Omental fat pad (tissue), 4 donors: ENCODE results near the gene SLC39A11. TPM values are rescaled to one million over a fixed set of nuclear protein-coding genes. Genes with fewer than 3 reads are reported as not detected.

Experiments used
- ATAC-seq: fragments of 150-250 bp; one replicate; pipeline ENCODE4 v1.9.1; 2016; ENCODE audit warnings: mild to moderate bottlenecking, moderate library complexity; ENCODE audit not compliant: low FRiP score
- DNase-seq: peaks from one replicate; pipeline ENCODE4 v3.0.0-alpha.2; 2019; ENCODE audit warnings: low spot score
- total RNA-seq, 4 donors: library from RNA; depleted of rRNA; stranded (reverse); fragments of >200 nt; gene quantifications; one replicate each; pipeline ENCODE4 v1.1.0, GENCODE V29; 2016
- TF ChIP-seq, protein P1 (sequence below), 3 donors: fragments of 450-650 bp; IDR thresholded peaks; one replicate each; pipeline ENCODE4 v1.5.1; 2016 to 2017; ENCODE audit warnings: antibody characterized with exemption in 3 of 3, mild to moderate bottlenecking in 3 of 3, moderate library complexity in 2 of 3

SLC39A11 gene
- total RNA-seq, 4 donors from 2014 or later, result 18.8 to 42.4 (median 31.3) TPM

GRCh38 chr17:73042809-73043685 is 49.4 kb downstream of the SLC39A11 start:
- ATAC-seq (no peak), DNase-seq (no peak)
- TF ChIP-seq, protein P1, sequence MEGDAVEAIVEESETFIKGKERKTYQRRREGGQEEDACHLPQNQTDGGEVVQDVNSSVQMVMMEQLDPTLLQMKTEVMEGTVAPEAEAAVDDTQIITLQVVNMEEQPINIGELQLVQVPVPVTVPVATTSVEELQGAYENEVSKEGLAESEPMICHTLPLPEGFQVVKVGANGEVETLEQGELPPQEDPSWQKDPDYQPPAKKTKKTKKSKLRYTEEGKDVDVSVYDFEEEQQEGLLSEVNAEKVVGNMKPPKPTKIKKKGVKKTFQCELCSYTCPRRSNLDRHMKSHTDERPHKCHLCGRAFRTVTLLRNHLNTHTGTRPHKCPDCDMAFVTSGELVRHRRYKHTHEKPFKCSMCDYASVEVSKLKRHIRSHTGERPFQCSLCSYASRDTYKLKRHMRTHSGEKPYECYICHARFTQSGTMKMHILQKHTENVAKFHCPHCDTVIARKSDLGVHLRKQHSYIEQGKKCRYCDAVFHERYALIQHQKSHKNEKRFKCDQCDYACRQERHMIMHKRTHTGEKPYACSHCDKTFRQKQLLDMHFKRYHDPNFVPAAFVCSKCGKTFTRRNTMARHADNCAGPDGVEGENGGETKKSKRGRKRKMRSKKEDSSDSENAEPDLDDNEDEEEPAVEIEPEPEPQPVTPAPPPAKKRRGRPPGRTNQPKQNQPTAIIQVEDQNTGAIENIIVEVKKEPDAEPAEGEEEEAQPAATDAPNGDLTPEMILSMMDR (IDR thresholded peaks at IDR 0.05), result no peak

- ATAC-seq (no peak), DNase-seq (no peak)
- TF ChIP-seq, protein P1 (IDR thresholded peaks at IDR 0.05), result no peak
Observed at GRCh38 chr17:73042225-73042624, 50.3 kb downstream of the SLC39A11 start.

DNA sequence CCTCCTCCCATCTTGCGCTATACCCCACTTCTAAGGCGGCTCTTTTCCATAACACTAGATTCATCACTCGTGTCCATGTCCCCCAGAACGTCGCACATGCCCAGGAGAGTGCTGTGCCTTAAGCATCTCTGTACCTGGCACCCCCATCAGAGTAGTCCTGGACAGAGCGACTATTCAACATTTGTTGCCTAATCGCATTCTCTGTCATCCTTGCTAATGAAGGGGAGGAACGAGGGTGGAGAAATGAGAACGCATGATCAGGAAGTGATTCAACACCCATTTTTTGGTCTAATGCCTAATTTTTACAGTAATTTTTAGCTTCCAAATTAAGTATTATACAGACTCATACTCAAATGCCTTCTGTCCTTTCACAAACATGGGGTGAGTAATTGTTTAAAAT is 53.2 kb downstream of the SLC39A11 start:
- ATAC-seq, result no peak
- TF ChIP-seq, protein P1 (IDR thresholded peaks at IDR 0.05), result no peak

DNA sequence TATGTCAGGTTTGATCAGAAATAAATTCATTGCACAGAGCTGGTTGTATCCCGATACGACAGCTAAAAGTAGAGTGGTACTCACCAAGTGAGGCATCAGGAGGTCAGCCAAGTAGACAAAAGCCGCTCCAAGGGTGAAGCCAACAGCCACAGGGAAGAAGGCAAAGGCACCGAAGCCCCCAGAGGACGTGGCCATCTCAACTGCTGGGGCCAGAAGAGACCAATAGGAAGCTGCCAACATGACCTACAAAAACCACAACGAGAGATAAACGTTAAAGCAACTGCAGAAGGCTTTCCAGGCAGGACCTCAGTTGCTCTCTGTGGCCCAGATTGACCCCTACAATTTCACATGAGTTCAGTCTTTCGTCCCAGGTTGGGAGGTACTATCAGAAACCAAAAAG is 61.0 kb downstream of the SLC39A11 start:
- ATAC-seq, result no peak
- DNase-seq, result no peak
- TF ChIP-seq, protein P1 (IDR thresholded peaks at IDR 0.05), result no peak

More for the DNA sequence above, 53.2 kb downstream of the SLC39A11 start:
- DNase-seq, result no peak

DNA sequence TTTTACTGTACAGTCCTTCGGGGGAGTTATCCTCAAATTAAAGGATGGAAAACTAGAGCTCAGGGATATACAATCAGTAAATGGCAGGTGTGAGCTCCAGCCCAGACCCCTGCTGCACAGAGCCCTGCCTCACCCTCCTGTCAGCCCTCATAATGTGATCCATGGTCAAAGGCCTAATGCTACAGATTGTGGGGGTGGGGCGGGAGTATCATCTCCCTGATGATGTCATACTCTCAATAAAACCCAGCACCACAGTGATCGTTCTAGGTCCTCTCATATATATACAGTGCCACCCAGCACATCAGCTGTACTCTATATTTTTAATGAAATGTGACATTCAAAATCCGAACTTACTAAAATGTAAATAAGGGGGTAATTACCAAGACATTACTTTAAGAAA is 61.5 kb downstream of the SLC39A11 start:
- TF ChIP-seq, protein P1 (IDR thresholded peaks at IDR 0.05), result no peak
- ATAC-seq, result no peak
- DNase-seq, result no peak

DNA sequence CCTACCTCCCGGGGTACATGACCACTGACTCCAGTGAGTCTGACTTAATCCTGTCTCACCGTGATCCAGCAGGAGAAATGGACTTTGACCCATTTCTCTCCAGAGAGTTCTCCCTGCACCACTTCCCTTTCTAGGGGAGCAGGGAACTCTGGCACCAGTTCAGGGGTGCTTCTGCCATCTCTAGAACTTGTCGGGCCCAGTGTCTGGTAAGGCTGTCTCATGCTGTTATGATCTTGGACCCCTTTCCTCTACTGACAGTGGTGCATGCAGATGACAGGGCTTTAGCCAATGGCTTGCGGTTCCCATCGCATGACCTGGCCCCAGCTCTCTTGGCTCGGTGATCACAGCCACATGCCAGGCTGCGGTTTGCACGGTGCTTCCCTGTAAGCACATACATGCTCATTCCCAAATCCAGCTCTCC is 62.0 kb downstream of the SLC39A11 start:
- TF ChIP-seq, protein P1 (IDR thresholded peaks at IDR 0.05), result no peak
- ATAC-seq (no peak), DNase-seq (no peak)

DNA sequence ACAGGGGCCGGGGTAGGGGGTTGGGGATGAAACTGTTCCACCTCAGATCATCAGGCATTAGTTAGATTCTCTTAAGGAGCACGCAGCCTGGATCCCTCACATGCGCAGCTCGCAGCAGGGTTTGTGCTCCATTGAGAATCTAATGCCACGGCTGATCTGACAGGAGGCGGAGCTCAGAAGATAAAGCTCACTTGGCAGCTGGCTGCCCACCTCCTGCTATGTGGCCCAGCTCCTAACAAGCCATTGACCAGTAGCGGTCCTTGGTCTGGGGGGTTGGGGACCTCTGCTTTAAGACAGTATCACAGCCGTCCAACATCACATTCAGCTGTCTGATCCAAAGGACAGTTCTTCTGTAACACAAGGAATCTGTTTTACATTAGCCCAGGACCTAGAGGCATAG is 62.5 kb downstream of the SLC39A11 start:
- no peak for ATAC-seq
- no peak for DNase-seq
- TF ChIP-seq, protein P1 (IDR thresholded peaks at IDR 0.05), result no peak
